HUDEP-2 (cell line): ENCODE data around the gene ARHGAP28.
A peak's percentile ranks its signal among the peaks of the same experiment; 100 is the strongest.

Source experiments
- DNase-seq, 76 experiments: peaks; one replicate each; lab custom pipeline; 2025; ENCODE audit not compliant: unreplicated experiment in 76 of 76; lab: John Stamatoyannopoulos, UW

The ARHGAP28 gene, protein sequence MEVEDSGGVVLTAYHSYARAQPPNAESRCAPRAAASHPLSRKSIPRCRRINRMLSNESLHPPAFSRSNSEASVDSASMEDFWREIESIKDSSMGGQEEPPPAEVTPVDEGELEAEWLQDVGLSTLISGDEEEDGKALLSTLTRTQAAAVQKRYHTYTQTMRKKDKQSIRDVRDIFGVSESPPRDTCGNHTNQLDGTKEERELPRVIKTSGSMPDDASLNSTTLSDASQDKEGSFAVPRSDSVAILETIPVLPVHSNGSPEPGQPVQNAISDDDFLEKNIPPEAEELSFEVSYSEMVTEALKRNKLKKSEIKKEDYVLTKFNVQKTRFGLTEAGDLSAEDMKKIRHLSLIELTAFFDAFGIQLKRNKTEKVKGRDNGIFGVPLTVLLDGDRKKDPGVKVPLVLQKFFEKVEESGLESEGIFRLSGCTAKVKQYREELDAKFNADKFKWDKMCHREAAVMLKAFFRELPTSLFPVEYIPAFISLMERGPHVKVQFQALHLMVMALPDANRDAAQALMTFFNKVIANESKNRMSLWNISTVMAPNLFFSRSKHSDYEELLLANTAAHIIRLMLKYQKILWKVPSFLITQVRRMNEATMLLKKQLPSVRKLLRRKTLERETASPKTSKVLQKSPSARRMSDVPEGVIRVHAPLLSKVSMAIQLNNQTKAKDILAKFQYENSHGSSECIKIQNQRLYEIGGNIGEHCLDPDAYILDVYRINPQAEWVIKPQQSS

GRCh38 chr18:6729247-6730091, at the start of gene ARHGAP28:
TSS of gene ARHGAP28 (plus strand) at chr18:6729716. CDS start at chr18:6729822, 106 bp downstream.
- DNase-seq, result peak in 61 of 76 experiments; percentile 0 to 77 (median 32)

DNA sequence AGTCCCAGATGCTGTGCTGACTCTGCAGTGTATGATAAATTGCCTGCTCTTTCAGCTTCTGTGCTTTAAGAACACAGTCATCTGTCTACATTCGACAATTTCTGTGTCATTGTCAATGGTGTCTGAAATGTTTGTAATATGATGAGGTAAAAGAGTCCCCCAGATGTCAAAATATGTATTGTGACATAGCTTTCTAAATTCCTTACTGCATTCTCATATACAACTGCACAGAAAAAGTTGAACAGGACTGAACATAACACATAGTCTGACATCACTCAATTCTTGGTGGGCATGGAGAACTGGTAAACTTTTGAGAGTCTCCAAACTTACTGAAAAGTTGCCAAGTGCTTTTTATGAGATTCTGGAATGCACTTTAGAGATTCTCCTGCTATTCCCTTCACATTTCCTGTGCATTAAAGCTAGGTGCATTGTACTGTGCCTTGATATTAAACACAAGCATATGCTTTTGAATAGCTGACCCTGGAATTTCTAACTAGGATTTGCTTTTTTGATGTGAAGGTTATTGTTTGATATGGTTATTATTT, 48.1 kb upstream of the ARHGAP28 start:
- DNase-seq, result no peak

GRCh38 chr18:6682437-6683111, 46.9 kb upstream of the ARHGAP28 start:
- no peak for DNase-seq

DNA sequence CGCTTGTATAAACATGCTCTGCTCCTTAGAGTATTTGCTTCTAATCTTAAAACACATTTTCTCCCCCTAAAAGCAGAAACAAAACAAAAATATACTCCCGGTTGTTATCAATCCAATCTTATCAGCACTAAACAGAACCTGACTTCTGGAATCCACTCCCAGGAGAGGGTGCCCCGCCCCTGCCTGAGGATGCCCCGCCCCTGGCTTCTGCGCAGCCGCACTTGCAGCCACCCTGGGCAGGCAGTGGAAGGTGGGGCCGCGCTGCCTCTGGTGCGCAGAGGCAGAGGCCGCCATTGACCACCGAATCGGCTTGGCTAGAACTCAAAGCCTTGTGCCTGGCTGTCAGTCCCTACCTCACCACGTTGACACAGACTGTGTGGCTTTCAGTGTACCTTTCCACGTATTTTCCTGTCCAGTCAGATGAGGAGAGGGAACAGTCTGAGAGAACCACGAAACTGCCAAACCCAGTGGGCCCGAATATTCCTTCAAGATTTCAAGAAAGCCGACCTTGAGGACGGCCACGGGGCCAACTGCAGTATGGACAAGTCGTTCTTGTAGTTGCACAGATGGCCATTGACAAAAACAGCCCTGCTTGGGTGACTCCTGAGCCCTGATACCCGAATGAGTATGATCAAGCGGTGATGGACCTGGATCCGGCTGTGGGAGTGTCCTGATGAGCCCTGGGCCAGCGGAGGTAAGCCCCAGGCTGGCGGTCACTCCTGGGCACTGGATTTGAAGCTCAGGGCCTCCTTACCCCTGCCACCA, 46.2 kb upstream of the ARHGAP28 start:
- DNase-seq, result peak in 6 of 76 experiments; percentile 0 to 30 (median 1)

GRCh38 chr18:6687676-6688075, 41.8 kb upstream of the ARHGAP28 start:
- DNase-seq, result no peak

GRCh38 chr18:6708890-6709289, 20.6 kb upstream of the ARHGAP28 start:
- DNase-seq, result no peak

GRCh38 chr18:6711467-6711866, 18.0 kb upstream of the ARHGAP28 start:
- no peak for DNase-seq

- no peak for DNase-seq
Measured at GRCh38 chr18:6712401-6712800, 17.1 kb upstream of the ARHGAP28 start.

GRCh38 chr18:6714010-6714409, 15.5 kb upstream of the ARHGAP28 start:
- DNase-seq, result no peak

DNA sequence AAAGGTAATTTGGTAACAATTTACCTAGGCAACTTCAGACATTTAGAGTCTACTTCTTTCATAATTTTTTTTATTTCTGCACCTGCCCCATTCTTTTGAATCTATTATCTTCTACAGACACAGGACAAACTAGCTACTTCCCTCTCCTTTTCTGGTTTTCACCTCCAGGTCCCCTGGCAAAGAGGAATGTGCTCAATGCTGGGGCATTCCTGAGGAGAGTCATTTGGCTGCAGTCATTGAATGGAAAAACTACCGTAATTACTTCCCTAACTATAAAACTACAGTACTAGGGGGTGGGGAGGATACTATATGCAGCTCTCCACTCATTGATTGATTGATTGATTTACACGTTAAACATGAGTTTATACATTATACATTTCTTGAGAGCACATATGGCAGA, 11.2 kb upstream of the ARHGAP28 start:
- DNase-seq, result no peak

GRCh38 chr18:6719098-6719846, 10.2 kb upstream of the ARHGAP28 start:
- no peak for DNase-seq

- no peak for DNase-seq
Measured at GRCh38 chr18:6719910-6720683, 9.4 kb upstream of the ARHGAP28 start.

GRCh38 chr18:6721755-6722154, 7.8 kb upstream of the ARHGAP28 start:
- no peak for DNase-seq

DNA sequence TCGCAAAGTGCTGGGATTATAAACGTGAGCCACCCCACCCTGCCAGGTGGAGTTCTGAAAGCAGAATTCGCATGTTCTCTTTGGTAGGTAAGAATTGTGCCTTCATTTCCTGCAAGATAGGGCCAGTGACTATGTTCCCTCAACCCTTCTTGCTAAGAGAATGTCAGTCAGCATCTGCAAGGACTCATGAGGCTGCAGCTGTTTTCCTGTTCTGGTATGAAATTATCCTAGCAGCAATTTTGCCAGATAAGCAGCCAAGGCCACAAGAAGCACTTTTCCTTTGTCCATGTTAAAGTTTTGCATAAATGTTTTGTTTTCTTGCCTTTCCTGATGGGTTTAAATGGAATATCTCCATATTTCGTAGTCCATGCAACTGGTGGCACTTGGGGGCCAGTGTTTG, 6.8 kb upstream of the ARHGAP28 start:
- no peak for DNase-seq

GRCh38 chr18:6724331-6724730, 5.2 kb upstream of the ARHGAP28 start:
- no peak for DNase-seq

DNA sequence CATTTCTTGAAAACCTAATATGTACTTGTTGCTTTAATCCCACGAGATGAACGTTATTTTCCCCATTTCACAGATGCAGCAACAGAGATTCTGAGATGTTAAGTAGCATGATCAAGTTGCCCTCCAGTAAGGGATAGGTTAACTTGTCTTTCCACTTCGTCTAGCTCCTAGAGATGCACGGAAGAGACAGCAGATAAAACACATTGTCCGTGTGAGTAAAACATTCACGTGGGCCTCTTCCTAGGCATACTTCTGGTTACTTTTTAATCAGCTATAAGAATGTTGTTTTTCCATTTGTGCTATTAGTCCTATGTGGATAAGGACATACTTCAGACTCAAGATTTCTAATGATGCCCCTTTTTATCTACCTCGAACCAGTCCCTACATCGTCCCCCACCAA, 1.2 kb upstream of the ARHGAP28 start:
- DNase-seq, result no peak

- no peak for DNase-seq
Measured at GRCh38 chr18:6728809-6729246, 688 bp upstream of the ARHGAP28 start.
